PC-3 (cell line): Measurements from ENCODE around the gene KCNV2. TPM values are rescaled to one million over a fixed set of nuclear protein-coding genes. Genes with fewer than 3 reads are reported as not detected.

Experiments
- ATAC-seq: fragments of 200-7000 bp; cut with Tn5 transposase; 2 replicates; pipeline ENCODE4 v1.9.1; 2020; ENCODE audit warnings: mild to moderate bottlenecking, moderate library complexity
- BruUV-seq: library from RNA; stranded (reverse); fragments of 400-500 nt; replicated peaks from 2 replicates; lab custom pipeline; 2021; lab: Mats Ljungman, UMichigan
- CTCF ChIA-PET: fragments of 300-600 bp; sonication (Branson Sonifier 250); formaldehyde crosslinking; loops from one replicate; lab custom pipeline; 2022; ENCODE audit warnings: antibody characterized with exemption; lab: Charles Lee
- POLR2A ChIA-PET: fragments of 300-600 bp; sonication (Branson Sonifier 250); formaldehyde crosslinking; loops from one replicate; lab custom pipeline; 2022; ENCODE audit warnings: antibody characterized with exemption; ENCODE audit not compliant: unreplicated experiment; lab: Charles Lee
- DNase-seq: peaks from one replicate; pipeline ENCODE4 v3.0.0-alpha.2; 2015
- H2AFZ ChIP-seq: fragments of 300-600 bp; sonication (generic); 2 replicates; pipeline ENCODE4 v1.6.0; 2016; ENCODE audit warnings: antibody characterized with exemption, low read length
- H3F3A ChIP-seq: fragments of 300-600 bp; sonication (generic); one replicate; pipeline ENCODE4 v1.6.0; 2017; ENCODE audit warnings: antibody characterized with exemption, low read length, control low read depth, mild to moderate bottlenecking; ENCODE audit not compliant: unreplicated experiment
- H3K27ac ChIP-seq: fragments of 300-600 bp; sonication (generic); 2 replicates; pipeline ENCODE4 v1.5.1; 2016; ENCODE audit warnings: mild to moderate bottlenecking, low read length
- H3K27me3 ChIP-seq: fragments of 300-600 bp; sonication (generic); 2 replicates; pipeline ENCODE4 v1.6.1; 2016; ENCODE audit warnings: low read length, mixed read lengths
- H3K36me3 ChIP-seq: fragments of 300-600 bp; sonication (generic); 2 replicates; pipeline ENCODE4 v1.6.1; 2016; ENCODE audit warnings: low read depth, mixed run types, low read length, mixed read lengths
- H3K4me1 ChIP-seq: fragments of 300-600 bp; sonication (generic); 2 replicates; pipeline ENCODE4 v1.5.1; 2016; ENCODE audit warnings: low read length; ENCODE audit not compliant: insufficient read depth
- H3K4me2 ChIP-seq: fragments of 300-600 bp; sonication (generic); 2 replicates; pipeline ENCODE4 v1.6.0; 2016; ENCODE audit warnings: low read length
- H3K4me3 ChIP-seq: fragments of 300-600 bp; sonication (generic); 2 replicates; pipeline ENCODE4 v1.5.1; 2016; ENCODE audit warnings: mild to moderate bottlenecking, low read length, mixed read lengths
- H3K79me2 ChIP-seq: fragments of 300-600 bp; sonication (generic); 2 replicates; pipeline ENCODE4 v1.6.1; 2017; ENCODE audit warnings: low read length, mixed read lengths
- H3K9ac ChIP-seq: fragments of 300-600 bp; sonication (generic); 2 replicates; pipeline ENCODE4 v1.6.0; 2016; ENCODE audit warnings: mild to moderate bottlenecking, low read length
- H3K9me2 ChIP-seq: fragments of 300-600 bp; sonication (generic); replicated peaks from 2 replicates; pipeline ENCODE4 v1.6.1; 2016; ENCODE audit warnings: mixed run types, low read length, mixed read lengths
- H3K9me3 ChIP-seq: fragments of 300-600 bp; sonication (generic); 2 replicates; pipeline ENCODE4 v1.6.1; 2016; ENCODE audit warnings: low read length, mixed read lengths
- H4K20me1 ChIP-seq: fragments of 300-600 bp; sonication (generic); 2 replicates; pipeline ENCODE4 v1.6.1; 2016; ENCODE audit warnings: low read length, mixed read lengths
- EZH2 ChIP-seq: fragments of 300-600 bp; sonication (generic); IDR thresholded peaks from one replicate; pipeline ENCODE4 v1.6.1; 2017; ENCODE audit warnings: antibody characterized with exemption, mild to moderate bottlenecking, low read length; ENCODE audit not compliant: unreplicated experiment
- EZH2phosphoT487 ChIP-seq: fragments of 300-600 bp; sonication (generic); IDR thresholded peaks from 2 replicates; pipeline ENCODE4 v1.6.1; 2018; ENCODE audit warnings: mild to moderate bottlenecking, antibody characterized with exemption, low read length, borderline replicate concordance
- intact Hi-C: fragments of 100-400 bp; cut with micrococcal nuclease; formaldehyde crosslinking; loops from 2 replicates; pipeline ENCODE4 v1.9.0; 2023
- total RNA-seq: library from RNA; depleted of rRNA; stranded (reverse); fragments of >200 nt; gene quantifications from 2 replicates; pipeline ENCODE4 v1.2.3, GENCODE V29; 2014
- TF ChIP-seq, protein P1 (sequence below): fragments of 300-600 bp; sonication (generic); conservative IDR thresholded peaks from 2 replicates; pipeline ENCODE4 v1.5.1; 2017; ENCODE audit warnings: antibody characterized with exemption, low read depth, mild to moderate bottlenecking, low read length

Gene KCNV2
- total RNA-seq, 1 experiment from 2014 or later: not detected

DNA sequence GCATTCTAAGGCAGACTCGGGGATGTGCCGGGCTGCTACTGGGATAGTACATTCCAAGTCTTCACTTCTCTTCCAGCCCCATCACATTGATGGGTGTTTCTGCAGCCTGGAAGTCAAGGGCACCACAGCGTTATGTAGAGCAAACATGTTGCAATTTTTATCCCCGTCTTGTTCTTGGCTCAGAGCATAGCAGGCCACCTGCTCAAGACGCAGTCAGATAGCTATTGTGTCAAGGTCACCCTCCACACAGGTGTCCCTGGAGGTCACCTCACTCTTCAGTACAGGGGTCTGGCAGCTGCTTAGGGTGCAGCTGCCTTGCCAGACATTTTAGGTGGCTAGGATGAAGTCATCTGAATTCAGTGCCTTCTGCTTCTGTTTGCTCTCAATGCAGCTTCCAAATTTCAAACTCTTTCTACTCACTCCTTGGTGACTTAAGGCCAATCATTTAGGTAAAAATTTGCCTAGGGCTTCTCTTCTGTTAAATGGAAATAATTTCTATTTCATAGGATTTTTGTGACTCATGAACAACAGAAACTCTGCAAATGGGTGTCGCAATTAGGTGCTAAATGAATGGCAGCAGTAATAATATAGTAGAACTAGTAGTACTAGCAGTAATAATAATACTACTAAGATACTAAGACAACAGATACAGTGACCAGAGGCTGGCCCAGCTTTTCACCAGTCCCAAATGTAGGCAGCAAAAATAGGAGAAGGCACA lies 24.3 kb downstream of the KCNV2 start:
- Histone ChIP-seq H2AFZ (no peak overlapping the region), H3K9ac (no peak overlapping the region), H3K9me3 (no peaks in the 10 kb centered on the region), H3K36me3 (no peaks in the 10 kb centered on the region), H3K9me2 (no peaks in the 10 kb centered on the region), H3K4me1 (no peaks in the 10 kb centered on the region), H3F3A (no peaks in the 10 kb centered on the region), H3K4me3 (no peak overlapping the region), H4K20me1 (no peaks in the 10 kb centered on the region), H3K79me2 (no peaks in the 10 kb centered on the region), H3K4me2 (no peak overlapping the region), H3K27me3 (no peaks in the 10 kb centered on the region), H3K27ac (no peak overlapping the region)
- ATAC-seq (no peak), DNase-seq (no peak)
- no TSS peak for BruUV-seq
- POLR2A ChIA-PET: no interaction called here
- intact Hi-C loops: no loop called here
- CTCF ChIA-PET: no interaction called here
- TF ChIP-seq EZH2: no peak
- no peak for TF ChIP-seq EZH2phosphoT487
- TF ChIP-seq, protein P1, sequence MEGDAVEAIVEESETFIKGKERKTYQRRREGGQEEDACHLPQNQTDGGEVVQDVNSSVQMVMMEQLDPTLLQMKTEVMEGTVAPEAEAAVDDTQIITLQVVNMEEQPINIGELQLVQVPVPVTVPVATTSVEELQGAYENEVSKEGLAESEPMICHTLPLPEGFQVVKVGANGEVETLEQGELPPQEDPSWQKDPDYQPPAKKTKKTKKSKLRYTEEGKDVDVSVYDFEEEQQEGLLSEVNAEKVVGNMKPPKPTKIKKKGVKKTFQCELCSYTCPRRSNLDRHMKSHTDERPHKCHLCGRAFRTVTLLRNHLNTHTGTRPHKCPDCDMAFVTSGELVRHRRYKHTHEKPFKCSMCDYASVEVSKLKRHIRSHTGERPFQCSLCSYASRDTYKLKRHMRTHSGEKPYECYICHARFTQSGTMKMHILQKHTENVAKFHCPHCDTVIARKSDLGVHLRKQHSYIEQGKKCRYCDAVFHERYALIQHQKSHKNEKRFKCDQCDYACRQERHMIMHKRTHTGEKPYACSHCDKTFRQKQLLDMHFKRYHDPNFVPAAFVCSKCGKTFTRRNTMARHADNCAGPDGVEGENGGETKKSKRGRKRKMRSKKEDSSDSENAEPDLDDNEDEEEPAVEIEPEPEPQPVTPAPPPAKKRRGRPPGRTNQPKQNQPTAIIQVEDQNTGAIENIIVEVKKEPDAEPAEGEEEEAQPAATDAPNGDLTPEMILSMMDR: no peak

DNA sequence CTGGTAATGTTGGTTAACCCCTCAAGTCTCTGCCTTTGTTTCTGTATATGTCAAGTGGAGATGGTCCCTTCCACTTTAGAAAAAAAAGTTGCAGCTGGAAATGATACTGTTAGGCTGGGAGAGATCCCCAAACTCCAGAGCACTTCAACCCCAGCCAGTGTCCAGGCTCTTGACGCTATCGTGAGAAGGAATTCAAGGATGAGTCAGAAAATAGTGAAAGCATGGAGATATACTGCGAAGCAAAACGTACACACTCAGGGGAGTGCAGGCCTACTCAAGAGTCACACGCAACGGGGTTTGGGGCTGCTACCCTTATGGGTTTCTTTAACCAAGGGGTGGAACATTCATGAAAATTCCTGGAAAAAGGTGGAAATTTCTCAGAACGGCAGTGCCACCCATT lies 24.9 kb downstream of the KCNV2 start:
- Histone ChIP-seq H3K79me2 (no peaks in the 10 kb centered on the region), H3K27ac (no peak overlapping the region), H3K9ac (no peak overlapping the region), H3K4me2 (no peak overlapping the region), H3K4me3 (no peak overlapping the region), H3K9me3 (no peaks in the 10 kb centered on the region), H4K20me1 (no peaks in the 10 kb centered on the region), H2AFZ (no peak overlapping the region), H3F3A (no peaks in the 10 kb centered on the region), H3K4me1 (no peaks in the 10 kb centered on the region), H3K9me2 (no peaks in the 10 kb centered on the region), H3K36me3 (no peaks in the 10 kb centered on the region), H3K27me3 (no peaks in the 10 kb centered on the region)
- POLR2A ChIA-PET: no interaction called here
- TF ChIP-seq, protein P1: no peak
- TF ChIP-seq EZH2phosphoT487: no peak
- no peak for TF ChIP-seq EZH2
- DNase-seq (no peak), ATAC-seq (no peak)
- CTCF ChIA-PET: no interaction called here
- intact Hi-C loops: no loop called here
- BruUV-seq: no TSS peak

DNA sequence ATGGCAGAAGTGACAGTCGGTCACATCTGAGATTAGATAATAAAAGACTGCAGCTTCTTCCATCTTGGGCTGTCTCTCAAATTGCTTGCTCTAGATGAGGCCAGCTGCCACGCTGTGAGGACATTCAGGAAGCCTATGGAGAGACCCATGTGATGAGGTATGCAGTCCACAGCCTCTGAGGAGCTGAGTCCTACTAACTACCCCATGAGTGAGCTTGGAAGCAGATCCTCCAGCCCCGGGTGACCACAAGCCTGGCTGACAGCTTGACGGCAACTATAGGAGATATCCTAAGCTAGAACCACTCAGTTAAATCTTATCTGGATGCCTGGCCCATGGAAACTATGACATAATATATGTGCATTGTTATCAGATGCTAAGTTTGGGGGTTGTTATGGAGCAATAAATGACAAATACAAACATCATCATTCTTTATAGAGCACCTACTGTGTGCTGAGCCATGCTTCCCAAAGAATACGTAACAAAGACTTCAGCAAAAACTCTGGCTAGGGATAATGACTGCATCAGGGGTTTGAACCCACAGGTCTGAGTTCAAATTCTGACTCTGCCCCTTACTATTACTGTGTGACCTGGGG lies 26.7 kb downstream of the KCNV2 start:
- no peaks in the 10 kb centered on the region for H3K4me1 ChIP-seq
- no peaks in the 10 kb centered on the region for H3K9me3 ChIP-seq
- H3K9ac ChIP-seq: no peak overlapping the region
- ChIA-PET CTCF (no interaction called here), POLR2A (no interaction called here)
- H4K20me1 ChIP-seq: no peaks in the 10 kb centered on the region
- intact Hi-C loops: no loop called here
- no peaks in the 10 kb centered on the region for H3K9me2 ChIP-seq
- no peaks in the 10 kb centered on the region for H3K36me3 ChIP-seq
- H3K27me3 ChIP-seq: no peaks in the 10 kb centered on the region
- H2AFZ ChIP-seq: no peak overlapping the region
- DNase-seq (no peak), ATAC-seq (no peak)
- TF ChIP-seq EZH2phosphoT487: no peak
- TF ChIP-seq, protein P1: no peak
- no peak for TF ChIP-seq EZH2
- H3K79me2 ChIP-seq: no peaks in the 10 kb centered on the region
- no peaks in the 10 kb centered on the region for H3F3A ChIP-seq
- H3K4me3 ChIP-seq: no peak overlapping the region
- H3K4me2 ChIP-seq: no peak overlapping the region
- BruUV-seq: no TSS peak
- no peak overlapping the region for H3K27ac ChIP-seq
